Occipital lobe (tissue), 2 donors: ENCODE measurements around the gene WWOX. TPM values are rescaled to one million over a fixed set of nuclear protein-coding genes. Genes with fewer than 3 reads are reported as not detected.

ENCODE experiments used
- DNase-seq: peaks from one replicate; lab custom pipeline; 2025; lab: John Stamatoyannopoulos, UW
- total RNA-seq: library from RNA; depleted of rRNA; stranded (reverse); fragments of >200 nt; gene quantifications from one replicate; pipeline ENCODE4 v1.2.3, GENCODE V29; 2014

The WWOX gene
- total RNA-seq, 1 donor from 2014 or later, result 20.9 TPM

GRCh38 chr16:78645657-78646056, 546.2 kb downstream of the WWOX start:
- no peak for DNase-seq

GRCh38 chr16:78647019-78647418, 547.6 kb downstream of the WWOX start:
- no peak for DNase-seq

GRCh38 chr16:78647491-78647890, 548.0 kb downstream of the WWOX start:
- DNase-seq, result no peak

- DNase-seq, result no peak
These were observed 549.1 kb downstream of the WWOX start for GRCh38 chr16:78648517-78648916.

GRCh38 chr16:78650339-78651074, 551.1 kb downstream of the WWOX start:
- DNase-seq, result no peak

- no peak for DNase-seq
These were observed 555.5 kb downstream of the WWOX start for GRCh38 chr16:78654929-78655328.

- DNase-seq, result no peak
These were observed 556.1 kb downstream of the WWOX start for GRCh38 chr16:78655331-78656113.

GRCh38 chr16:78656887-78657286, 557.4 kb downstream of the WWOX start:
- DNase-seq, result no peak

GRCh38 chr16:78659216-78659615, 559.8 kb downstream of the WWOX start:
- DNase-seq, result no peak

GRCh38 chr16:78659668-78660217, 560.3 kb downstream of the WWOX start:
- DNase-seq, result no peak

- DNase-seq, result no peak
These were observed 561.3 kb downstream of the WWOX start for GRCh38 chr16:78660795-78661194.

GRCh38 chr16:78663690-78664089, 564.2 kb downstream of the WWOX start:
- DNase-seq, result no peak

GRCh38 chr16:78664811-78665772, 565.6 kb downstream of the WWOX start:
- no peak for DNase-seq

- no peak for DNase-seq
These were observed 566.9 kb downstream of the WWOX start for GRCh38 chr16:78666318-78666717.

- no peak for DNase-seq
These were observed 568.2 kb downstream of the WWOX start for GRCh38 chr16:78667675-78668074.

GRCh38 chr16:78668393-78668792, 568.9 kb downstream of the WWOX start:
- no peak for DNase-seq

GRCh38 chr16:78669994-78670393, 570.5 kb downstream of the WWOX start:
- no peak for DNase-seq

- no peak for DNase-seq
These were observed 573.5 kb downstream of the WWOX start for GRCh38 chr16:78672779-78673556.

- DNase-seq, result no peak
These were observed 574.4 kb downstream of the WWOX start for GRCh38 chr16:78673884-78674283.

GRCh38 chr16:78675312-78675711, 575.9 kb downstream of the WWOX start:
- no peak for DNase-seq
